Fibroblast of villous mesenchyme (primary cell): ENCODE data around the gene IL12RB1. TPM values are rescaled to one million over a fixed set of nuclear protein-coding genes. Genes with fewer than 3 reads are reported as not detected.

Experiments
- DNase-seq: peaks from one replicate; pipeline ENCODE4 v3.0.0-alpha.2; 2010; ENCODE audit warnings: low read depth
- H3K4me3 ChIP-seq: 2 replicates; pipeline ENCODE4 v1.5.1; 2011; ENCODE audit warnings: low read depth, mild to moderate bottlenecking, low read length
- total RNA-seq: library from RNA; depleted of rRNA; stranded (reverse); fragments of >200 nt; gene quantifications from 2 replicates; pipeline ENCODE4 v1.2.3, GENCODE V29; 2012
- TF ChIP-seq, protein P1 (sequence below): IDR thresholded peaks from 2 replicates; pipeline ENCODE4 v1.5.1; 2012; ENCODE audit warnings: low read depth, mild to moderate bottlenecking, low read length; ENCODE audit not compliant: insufficient read depth

The IL12RB1 gene
- total RNA-seq, 1 donor = 1.3 TPM

DNA sequence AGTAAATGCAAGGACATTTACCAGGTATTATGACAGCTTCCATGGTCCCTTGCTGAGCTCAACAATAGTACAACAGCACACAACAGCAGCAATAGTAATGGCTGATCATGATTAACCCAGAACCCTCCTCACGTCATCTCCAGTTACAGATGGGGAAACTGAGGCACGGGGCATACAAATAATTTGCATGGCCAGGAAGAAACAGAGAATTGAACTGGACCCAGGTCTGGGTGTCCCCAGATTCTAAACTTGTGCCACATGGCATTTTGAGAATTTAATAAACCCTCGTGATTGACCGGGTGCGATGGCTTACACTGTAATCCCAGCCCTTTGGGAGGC, 18.0 kb upstream of the IL12RB1 start:
- TF ChIP-seq, protein P1, sequence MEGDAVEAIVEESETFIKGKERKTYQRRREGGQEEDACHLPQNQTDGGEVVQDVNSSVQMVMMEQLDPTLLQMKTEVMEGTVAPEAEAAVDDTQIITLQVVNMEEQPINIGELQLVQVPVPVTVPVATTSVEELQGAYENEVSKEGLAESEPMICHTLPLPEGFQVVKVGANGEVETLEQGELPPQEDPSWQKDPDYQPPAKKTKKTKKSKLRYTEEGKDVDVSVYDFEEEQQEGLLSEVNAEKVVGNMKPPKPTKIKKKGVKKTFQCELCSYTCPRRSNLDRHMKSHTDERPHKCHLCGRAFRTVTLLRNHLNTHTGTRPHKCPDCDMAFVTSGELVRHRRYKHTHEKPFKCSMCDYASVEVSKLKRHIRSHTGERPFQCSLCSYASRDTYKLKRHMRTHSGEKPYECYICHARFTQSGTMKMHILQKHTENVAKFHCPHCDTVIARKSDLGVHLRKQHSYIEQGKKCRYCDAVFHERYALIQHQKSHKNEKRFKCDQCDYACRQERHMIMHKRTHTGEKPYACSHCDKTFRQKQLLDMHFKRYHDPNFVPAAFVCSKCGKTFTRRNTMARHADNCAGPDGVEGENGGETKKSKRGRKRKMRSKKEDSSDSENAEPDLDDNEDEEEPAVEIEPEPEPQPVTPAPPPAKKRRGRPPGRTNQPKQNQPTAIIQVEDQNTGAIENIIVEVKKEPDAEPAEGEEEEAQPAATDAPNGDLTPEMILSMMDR = no peak
- peak overlapping the region; percentile 61 for H3K4me3 ChIP-seq
- DNase-seq = no peak

DNA sequence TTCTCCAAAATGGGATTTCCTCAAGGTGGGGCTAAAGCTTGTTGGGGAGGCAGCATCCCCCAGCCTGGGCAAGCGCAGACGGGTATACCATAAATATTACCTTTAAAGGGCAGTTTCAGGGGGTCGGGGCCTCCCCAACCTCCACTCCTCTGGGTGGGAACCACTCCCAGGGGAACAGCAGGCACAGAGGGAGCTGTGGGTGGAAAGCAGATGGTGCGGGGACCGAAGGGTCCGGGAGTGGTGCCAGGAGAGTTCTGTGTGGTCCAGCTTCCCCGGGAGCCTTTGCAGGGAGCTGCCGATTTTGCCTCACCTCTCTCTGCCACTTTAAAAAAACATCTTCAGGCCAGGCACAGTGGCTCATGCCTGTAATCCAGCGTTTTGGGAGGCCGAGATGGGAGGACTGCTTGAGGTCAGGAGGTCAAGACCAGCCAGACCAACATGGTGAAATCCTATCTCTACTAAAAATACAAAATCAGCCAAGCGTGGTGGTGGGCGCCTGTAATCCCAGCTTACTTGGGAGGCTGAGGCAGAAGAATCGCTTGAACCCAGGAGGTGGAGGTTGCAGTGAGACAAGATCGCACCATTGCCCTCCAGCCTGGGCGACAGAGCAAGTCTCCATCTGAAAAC, 16.3 kb upstream of the IL12RB1 start:
- TF ChIP-seq, protein P1 = no peak
- H3K4me3 ChIP-seq = no peak overlapping the region
- DNase-seq = no peak

- DNase-seq = no peak
- no peak overlapping the region for H3K4me3 ChIP-seq
- TF ChIP-seq, protein P1 = no peak
Measured at GRCh38 chr19:18101268-18101667, 14.5 kb upstream of the IL12RB1 start.

DNA sequence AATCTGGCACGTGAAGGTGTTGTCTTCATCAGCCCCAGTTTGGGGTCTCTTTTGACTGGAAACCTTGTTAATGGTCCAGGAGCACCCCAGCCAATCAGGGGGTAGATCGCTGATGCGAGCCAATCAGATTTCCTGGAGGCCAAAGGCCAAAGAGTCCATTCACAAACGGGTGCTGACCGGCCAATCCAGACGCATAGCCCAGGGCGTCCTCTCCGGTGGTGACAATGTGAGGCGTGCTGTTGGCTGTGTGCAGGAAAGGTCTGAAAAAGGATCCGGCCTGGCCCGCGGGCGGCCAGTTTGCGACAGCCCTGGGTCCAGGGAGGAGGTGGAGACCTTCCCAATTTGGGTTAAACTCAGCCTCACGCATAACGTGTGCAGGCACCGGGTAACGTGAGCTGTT, 14.0 kb upstream of the IL12RB1 start:
- TF ChIP-seq, protein P1 = no peak
- H3K4me3 ChIP-seq = no peak overlapping the region
- DNase-seq = no peak

GRCh38 chr19:18099623-18099995, 12.9 kb upstream of the IL12RB1 start:
- TF ChIP-seq, protein P1 = no peak
- DNase-seq = no peak
- H3K4me3 ChIP-seq = no peak overlapping the region

DNA sequence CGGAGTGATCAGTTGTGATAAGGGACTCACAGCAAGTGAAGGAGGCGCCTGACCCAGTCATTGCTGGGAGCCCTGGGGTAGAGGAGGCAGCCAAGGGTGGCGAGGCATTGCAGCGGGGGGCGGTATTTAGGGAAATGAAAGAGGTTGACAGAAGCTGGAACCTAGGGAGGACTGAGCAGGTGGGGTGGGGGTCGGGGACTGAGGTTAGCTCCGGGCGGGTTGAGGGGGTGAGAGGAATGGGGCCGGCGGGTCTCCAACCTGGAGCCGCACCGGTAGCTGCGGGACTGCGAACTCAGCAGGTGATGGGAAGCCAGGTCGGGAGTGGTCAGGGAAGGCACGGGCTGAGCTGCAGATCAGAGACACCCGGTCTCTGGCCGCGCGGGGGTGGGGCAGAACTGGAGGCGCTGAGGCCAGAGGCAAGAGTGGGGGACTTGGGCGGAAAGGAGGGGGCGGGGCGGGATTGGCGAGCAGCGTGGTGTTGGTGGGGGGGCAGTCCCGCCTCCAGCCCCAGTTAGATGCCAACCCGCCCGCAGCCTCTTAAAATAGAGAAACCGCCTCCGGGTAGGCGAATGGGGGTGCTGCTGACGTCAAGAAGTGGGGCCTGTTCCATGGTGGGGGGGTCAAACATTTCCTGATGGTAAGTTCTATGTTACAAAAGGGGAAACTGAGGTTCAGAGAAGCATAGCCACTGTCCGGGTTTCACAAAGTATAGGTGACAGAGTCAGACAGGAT, 12.3 kb upstream of the IL12RB1 start:
- peak overlapping the region; percentile 3 for H3K4me3 ChIP-seq
- DNase-seq = no peak
- TF ChIP-seq, protein P1 = no peak
